HepG2 (cell line): Measurements from ENCODE around the gene MYO1E. TPM values are rescaled to one million over a fixed set of nuclear protein-coding genes. Genes with fewer than 3 reads are reported as not detected.

Experiments
- CREB1 ChIP-seq, 2 experiments: fragments of 450-650 bp in 1 of 2; IDR thresholded peaks; 2 replicates each; pipeline ENCODE4 v1.6.1; 2016 to 2017; ENCODE audit warnings: control low read depth in 1 of 2, mild to moderate bottlenecking in 1 of 2, missing compliant biosample characterization in 1 of 2, missing genetic modification characterization in 1 of 2
- IRX3 ChIP-seq: sonication (generic); formaldehyde crosslinking; IDR thresholded peaks from 2 replicates; pipeline ENCODE4 v1.8.1; 2023; ENCODE audit warnings: mild to moderate bottlenecking, low read depth, missing genetic modification reagents, borderline replicate concordance
- MXI1 ChIP-seq: IDR thresholded peaks from 3 replicates; pipeline ENCODE4 v1.6.1; 2012; ENCODE audit warnings: low read depth, low read length, inconsistent platforms, borderline replicate concordance
- PHF21A ChIP-seq: sonication (generic); formaldehyde crosslinking; IDR thresholded peaks from 2 replicates; pipeline ENCODE4 v1.5.0; 2020; ENCODE audit warnings: mild to moderate bottlenecking, missing genetic modification reagents
- SKI ChIP-seq: fragments of 450-650 bp; IDR thresholded peaks from one replicate; pipeline ENCODE4 v1.6.1; 2018; ENCODE audit warnings: mild to moderate bottlenecking; ENCODE audit not compliant: partially characterized antibody
- SUZ12 ChIP-seq: fragments of 150-350 bp; IDR thresholded peaks from 2 replicates; pipeline ENCODE4 v1.6.1; 2014; ENCODE audit warnings: low read depth, low read length
- TP53 ChIP-seq: sonication (generic); formaldehyde crosslinking; conservative IDR thresholded peaks from 2 replicates; pipeline ENCODE4 v1.4.0; 2020; ENCODE audit warnings: missing genetic modification reagents
- ZNF160 ChIP-seq: sonication (generic); formaldehyde crosslinking; IDR thresholded peaks from 2 replicates; pipeline ENCODE4 v1.8.0; 2022; ENCODE audit warnings: mild to moderate bottlenecking, inconsistent platforms, missing genetic modification reagents
- ZNF20 ChIP-seq: sonication (generic); formaldehyde crosslinking; IDR thresholded peaks from 2 replicates; pipeline ENCODE4 v1.4.0; 2020; ENCODE audit warnings: mild to moderate bottlenecking, moderate library complexity, missing genetic modification reagents
- ZNF230 ChIP-seq: sonication (generic); formaldehyde crosslinking; IDR thresholded peaks from 2 replicates; pipeline ENCODE4 v1.4.0; 2020; ENCODE audit warnings: mild to moderate bottlenecking, missing genetic modification reagents
- ZNF326 ChIP-seq: sonication (generic); formaldehyde crosslinking; IDR thresholded peaks from 2 replicates; pipeline ENCODE4 v1.4.0; 2020; ENCODE audit warnings: missing genetic modification reagents, borderline replicate concordance
- ZNF563 ChIP-seq: sonication (generic); formaldehyde crosslinking; IDR thresholded peaks from 2 replicates; pipeline ENCODE4 v1.8.0; 2022; ENCODE audit warnings: mild to moderate bottlenecking, moderate library complexity, missing genetic modification reagents
- polyA plus RNA-seq, 8 experiments: library from polyadenylated mRNA; depleted of rRNA in 3 of 8; stranded (reverse) in 7 of 8; unstranded in 1 of 8; fragments of >200 nt; fragmentation: Illumina TruSeq in 4 of 8; extraction: Trizol in 4 of 8; gene quantifications; 2 replicates each; pipeline versions ENCODE4 v1.2.1 to v1.2.3, GENCODE V29; 2011 to 2016; ENCODE audit warnings: low read depth in 4 of 8, missing spikeins in 1 of 8, mixed read lengths in 1 of 8; ENCODE audit not compliant: insufficient read depth in 1 of 8
- total RNA-seq, 5 experiments: library from RNA; depleted of rRNA; stranded (reverse); fragments of >200 nt; fragmentation: Illumina TruSeq; extraction: Trizol; gene quantifications; 2 replicates each; pipeline ENCODE4 v1.2.3, GENCODE V29; 2016; ENCODE audit warnings: low read depth in 1 of 5
- TF ChIP-seq, protein P1 (sequence below): sonication (generic); formaldehyde crosslinking; IDR thresholded peaks from 2 replicates; pipeline ENCODE4 v1.8.0; 2022; ENCODE audit warnings: missing genetic modification reagents, mild to moderate bottlenecking, inconsistent platforms, borderline replicate concordance
- TF ChIP-seq, protein P2 (sequence below), 2 experiments: fragments of 450-650 bp in 1 of 2; sonication (generic) in 1 of 2; formaldehyde crosslinking in 1 of 2; IDR thresholded peaks; 2 replicates each; pipeline versions ENCODE4 v1.6.1 to v1.8.0; 2016 to 2022; ENCODE audit warnings: antibody characterized with exemption in 1 of 2, mild to moderate bottlenecking in 1 of 2, missing genetic modification reagents in 1 of 2
- TF ChIP-seq, protein P3 (sequence below): sonication (generic); formaldehyde crosslinking; IDR thresholded peaks from 2 replicates; pipeline ENCODE4 v1.4.0; 2020; ENCODE audit warnings: missing genetic modification reagents
- TF ChIP-seq, protein P4 (sequence below): sonication (generic); formaldehyde crosslinking; IDR thresholded peaks from 2 replicates; pipeline ENCODE4 v1.5.0; 2020; ENCODE audit warnings: mild to moderate bottlenecking, missing genetic modification reagents

The MYO1E gene
- total and polyA plus RNA-seq, 2 of the 13 experiments (the other 11 are each of a cell fraction or from before 2014, with no cell fraction given): 15.7 to 25.1 TPM

DNA sequence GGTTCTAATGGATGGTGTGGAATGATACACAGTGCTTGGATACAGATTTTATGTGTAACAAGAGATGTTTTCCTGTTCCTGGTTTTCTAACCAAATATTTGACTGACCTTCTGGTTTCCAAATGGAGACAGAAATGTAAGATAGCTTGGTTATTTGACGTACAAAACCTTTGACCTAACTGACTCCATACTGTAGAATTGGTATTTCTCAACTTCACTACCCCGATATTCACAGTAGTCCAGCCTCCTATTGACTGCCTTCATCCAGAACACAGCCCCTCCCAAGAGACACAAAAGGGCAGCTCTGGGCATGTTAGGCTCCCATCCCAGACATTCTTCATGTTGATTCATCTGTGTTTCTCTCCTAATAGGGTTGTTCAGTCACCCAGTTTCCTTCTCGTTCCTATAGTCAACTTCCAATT lies 33.4 kb downstream of the MYO1E start (continued):
- TF ChIP-seq, protein P1, sequence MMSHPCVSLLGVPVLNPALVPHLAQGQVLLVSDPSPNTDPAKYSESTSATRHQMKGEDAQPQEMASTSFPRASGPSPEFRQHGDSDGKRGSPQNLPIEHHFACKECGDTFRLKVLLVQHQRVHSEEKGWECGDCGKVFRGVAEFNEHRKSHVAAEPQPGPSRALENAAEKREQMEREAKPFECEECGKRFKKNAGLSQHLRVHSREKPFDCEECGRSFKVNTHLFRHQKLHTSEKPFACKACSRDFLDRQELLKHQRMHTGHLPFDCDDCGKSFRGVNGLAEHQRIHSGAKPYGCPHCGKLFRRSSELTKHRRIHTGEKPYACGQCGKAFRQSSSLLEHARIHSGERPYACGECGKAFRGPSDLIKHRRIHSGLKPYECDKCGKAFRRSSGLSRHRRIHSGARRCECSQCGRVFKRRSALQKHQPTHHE (CRISPR knock-in tag): no peak
- 0 out of 2 replicates have a peak, but pooled peaks have one; percentile 11 for TF ChIP-seq TP53 (CRISPR knock-in tag)
- TF ChIP-seq PHF21A (CRISPR knock-in tag): 0 out of 2 replicates have a peak, but pooled peaks have one; percentile 24
- TF ChIP-seq, protein P2, sequence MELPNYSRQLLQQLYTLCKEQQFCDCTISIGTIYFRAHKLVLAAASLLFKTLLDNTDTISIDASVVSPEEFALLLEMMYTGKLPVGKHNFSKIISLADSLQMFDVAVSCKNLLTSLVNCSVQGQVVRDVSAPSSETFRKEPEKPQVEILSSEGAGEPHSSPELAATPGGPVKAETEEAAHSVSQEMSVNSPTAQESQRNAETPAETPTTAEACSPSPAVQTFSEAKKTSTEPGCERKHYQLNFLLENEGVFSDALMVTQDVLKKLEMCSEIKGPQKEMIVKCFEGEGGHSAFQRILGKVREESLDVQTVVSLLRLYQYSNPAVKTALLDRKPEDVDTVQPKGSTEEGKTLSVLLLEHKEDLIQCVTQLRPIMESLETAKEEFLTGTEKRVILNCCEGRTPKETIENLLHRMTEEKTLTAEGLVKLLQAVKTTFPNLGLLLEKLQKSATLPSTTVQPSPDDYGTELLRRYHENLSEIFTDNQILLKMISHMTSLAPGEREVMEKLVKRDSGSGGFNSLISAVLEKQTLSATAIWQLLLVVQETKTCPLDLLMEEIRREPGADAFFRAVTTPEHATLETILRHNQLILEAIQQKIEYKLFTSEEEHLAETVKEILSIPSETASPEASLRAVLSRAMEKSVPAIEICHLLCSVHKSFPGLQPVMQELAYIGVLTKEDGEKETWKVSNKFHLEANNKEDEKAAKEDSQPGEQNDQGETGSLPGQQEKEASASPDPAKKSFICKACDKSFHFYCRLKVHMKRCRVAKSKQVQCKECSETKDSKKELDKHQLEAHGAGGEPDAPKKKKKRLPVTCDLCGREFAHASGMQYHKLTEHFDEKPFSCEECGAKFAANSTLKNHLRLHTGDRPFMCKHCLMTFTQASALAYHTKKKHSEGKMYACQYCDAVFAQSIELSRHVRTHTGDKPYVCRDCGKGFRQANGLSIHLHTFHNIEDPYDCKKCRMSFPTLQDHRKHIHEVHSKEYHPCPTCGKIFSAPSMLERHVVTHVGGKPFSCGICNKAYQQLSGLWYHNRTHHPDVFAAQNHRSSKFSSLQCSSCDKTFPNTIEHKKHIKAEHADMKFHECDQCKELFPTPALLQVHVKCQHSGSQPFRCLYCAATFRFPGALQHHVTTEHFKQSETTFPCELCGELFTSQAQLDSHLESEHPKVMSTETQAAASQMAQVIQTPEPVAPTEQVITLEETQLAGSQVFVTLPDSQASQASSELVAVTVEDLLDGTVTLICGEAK (IDR thresholded peaks at IDR 0.05): no peak
- TF ChIP-seq, protein P2 (CRISPR knock-in tag; IDR thresholded peaks at IDR 0.05): no peak
- no peak for TF ChIP-seq ZNF563
- TF ChIP-seq, protein P3, sequence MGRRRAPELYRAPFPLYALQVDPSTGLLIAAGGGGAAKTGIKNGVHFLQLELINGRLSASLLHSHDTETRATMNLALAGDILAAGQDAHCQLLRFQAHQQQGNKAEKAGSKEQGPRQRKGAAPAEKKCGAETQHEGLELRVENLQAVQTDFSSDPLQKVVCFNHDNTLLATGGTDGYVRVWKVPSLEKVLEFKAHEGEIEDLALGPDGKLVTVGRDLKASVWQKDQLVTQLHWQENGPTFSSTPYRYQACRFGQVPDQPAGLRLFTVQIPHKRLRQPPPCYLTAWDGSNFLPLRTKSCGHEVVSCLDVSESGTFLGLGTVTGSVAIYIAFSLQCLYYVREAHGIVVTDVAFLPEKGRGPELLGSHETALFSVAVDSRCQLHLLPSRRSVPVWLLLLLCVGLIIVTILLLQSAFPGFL (CRISPR knock-in tag): no peak
- TF ChIP-seq ZNF326 (CRISPR knock-in tag): no peak
- TF ChIP-seq SUZ12: no peak
- no peak for TF ChIP-seq IRX3 (CRISPR knock-in tag)
- TF ChIP-seq ZNF230 (CRISPR knock-in tag): no peak
- no peak for TF ChIP-seq MXI1
- peak; percentile 23 for TF ChIP-seq SKI
- TF ChIP-seq ZNF20 (CRISPR knock-in tag): no peak
- no peak for TF ChIP-seq CREB1 (IDR thresholded peaks at IDR 0.05)
- TF ChIP-seq CREB1 (CRISPR knock-in tag; IDR thresholded peaks at IDR 0.05): peak; percentile 47; the same call in 1 of the 2 replicates
- no peak for TF ChIP-seq ZNF160 (CRISPR knock-in tag)
- TF ChIP-seq, protein P4, sequence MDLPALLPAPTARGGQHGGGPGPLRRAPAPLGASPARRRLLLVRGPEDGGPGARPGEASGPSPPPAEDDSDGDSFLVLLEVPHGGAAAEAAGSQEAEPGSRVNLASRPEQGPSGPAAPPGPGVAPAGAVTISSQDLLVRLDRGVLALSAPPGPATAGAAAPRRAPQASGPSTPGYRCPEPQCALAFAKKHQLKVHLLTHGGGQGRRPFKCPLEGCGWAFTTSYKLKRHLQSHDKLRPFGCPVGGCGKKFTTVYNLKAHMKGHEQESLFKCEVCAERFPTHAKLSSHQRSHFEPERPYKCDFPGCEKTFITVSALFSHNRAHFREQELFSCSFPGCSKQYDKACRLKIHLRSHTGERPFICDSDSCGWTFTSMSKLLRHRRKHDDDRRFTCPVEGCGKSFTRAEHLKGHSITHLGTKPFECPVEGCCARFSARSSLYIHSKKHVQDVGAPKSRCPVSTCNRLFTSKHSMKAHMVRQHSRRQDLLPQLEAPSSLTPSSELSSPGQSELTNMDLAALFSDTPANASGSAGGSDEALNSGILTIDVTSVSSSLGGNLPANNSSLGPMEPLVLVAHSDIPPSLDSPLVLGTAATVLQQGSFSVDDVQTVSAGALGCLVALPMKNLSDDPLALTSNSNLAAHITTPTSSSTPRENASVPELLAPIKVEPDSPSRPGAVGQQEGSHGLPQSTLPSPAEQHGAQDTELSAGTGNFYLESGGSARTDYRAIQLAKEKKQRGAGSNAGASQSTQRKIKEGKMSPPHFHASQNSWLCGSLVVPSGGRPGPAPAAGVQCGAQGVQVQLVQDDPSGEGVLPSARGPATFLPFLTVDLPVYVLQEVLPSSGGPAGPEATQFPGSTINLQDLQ: no peak
